ENCODE results near the gene SIL1. TPM values are rescaled to one million over a fixed set of nuclear protein-coding genes. Genes with fewer than 3 reads are reported as not detected.
"Not testable (repeated sequence)": the region's sequence is repeated elsewhere in the genome, so short reads cannot be mapped to it uniquely, and the experiment has no call there.

SIL1 gene
- total RNA-seq, 1 donor from 2014 or later: 46.2 TPM

- intact Hi-C loops (cut with DNase I): loop anchor here (10.0 kb wide), 1 partner anchor 155 kb away; no protein-coding TSS in a partner anchor
- DNase-seq (ENCODE audit: missing footprints) (no peak), ATAC-seq (no peak)
Observed at GRCh38 chr5:139130214-139130613, 68.0 kb downstream of the SIL1 start.

GRCh38 chr5:139126711-139127111, 71.5 kb downstream of the SIL1 start:
- peak; percentile 66 for DNase-seq (ENCODE audit: missing footprints)
- intact Hi-C loops (cut with DNase I): no loop called here
- peak; percentile 93 for ATAC-seq

GRCh38 chr5:139125991-139126390, 72.2 kb downstream of the SIL1 start:
- intact Hi-C loops (cut with DNase I): no loop called here

GRCh38 chr5:139124774-139125520, 73.2 kb downstream of the SIL1 start:
- no peak for DNase-seq (ENCODE audit: missing footprints)
- intact Hi-C loops (cut with DNase I): loop anchor here (5.0 kb wide), 1 partner anchor 72 kb away; the partner anchor contains the start of gene SIL1
- ATAC-seq: no peak

More at GRCh38 chr5:139125991-139126390, 72.2 kb downstream of the SIL1 start:
- ATAC-seq (no peak), DNase-seq (ENCODE audit: missing footprints) (no peak)

GRCh38 chr5:139121120-139121519, 77.0 kb downstream of the SIL1 start:
- ATAC-seq (peak; percentile 45), DNase-seq (ENCODE audit: missing footprints) (no peak)
- intact Hi-C loops (cut with DNase I): loop anchor here (5.0 kb wide), 1 partner anchor 76 kb away; the partner anchor contains the start of gene SIL1

- intact Hi-C loops (cut with DNase I): loop anchor here (5.0 kb wide), 1 partner anchor 77 kb away; the partner anchor contains the start of gene SIL1
- DNase-seq (ENCODE audit: missing footprints) (no peak), ATAC-seq (peak; percentile 82)
Observed at GRCh38 chr5:139120521-139120920, 77.6 kb downstream of the SIL1 start.

GRCh38 chr5:139118804-139119203, 79.4 kb downstream of the SIL1 start:
- ATAC-seq (no peak), DNase-seq (ENCODE audit: missing footprints) (no peak)
- intact Hi-C loops (cut with DNase I): no loop called here

GRCh38 chr5:139117342-139117884, 80.8 kb downstream of the SIL1 start:
- intact Hi-C loops (cut with DNase I): no loop called here
- DNase-seq (ENCODE audit: missing footprints) (no peak), ATAC-seq (no peak)

GRCh38 chr5:139116100-139116655, 82.0 kb downstream of the SIL1 start:
- DNase-seq (ENCODE audit: missing footprints): no peak
- no peak for ATAC-seq
- intact Hi-C loops (cut with DNase I): no loop called here

GRCh38 chr5:139113892-139114291, 84.3 kb downstream of the SIL1 start:
- no peak for DNase-seq (ENCODE audit: missing footprints)
- intact Hi-C loops (cut with DNase I): no loop called here
- no peak for ATAC-seq

GRCh38 chr5:139112362-139112761, 85.8 kb downstream of the SIL1 start:
- DNase-seq (ENCODE audit: missing footprints); ATAC-seq; intact Hi-C loops (cut with DNase I): not testable (repeated sequence)

GRCh38 chr5:139110526-139111168, 87.5 kb downstream of the SIL1 start:
- no peak for DNase-seq (ENCODE audit: missing footprints)
- intact Hi-C loops (cut with DNase I): no loop called here
- no peak for ATAC-seq

GRCh38 chr5:139108063-139108824, 89.9 kb downstream of the SIL1 start:
- intact Hi-C loops (cut with DNase I): no loop called here
- ATAC-seq: no peak
- DNase-seq (ENCODE audit: missing footprints): no peak

- DNase-seq (ENCODE audit: missing footprints): no peak
- intact Hi-C loops (cut with DNase I): no loop called here
- no peak for ATAC-seq
Observed at GRCh38 chr5:139105621-139106071, 92.5 kb downstream of the SIL1 start.

GRCh38 chr5:139104577-139105276, 93.4 kb downstream of the SIL1 start:
- DNase-seq (ENCODE audit: missing footprints) (peak; percentile 74), ATAC-seq (peak; percentile 95)
- intact Hi-C loops (cut with DNase I): no loop called here

GRCh38 chr5:139103762-139104161, 94.4 kb downstream of the SIL1 start:
- no peak for ATAC-seq
- intact Hi-C loops (cut with DNase I): no loop called here
- DNase-seq (ENCODE audit: missing footprints): no peak

GRCh38 chr5:139100825-139101224, 97.3 kb downstream of the SIL1 start:
- DNase-seq (ENCODE audit: missing footprints) (no peak), ATAC-seq (no peak)
- intact Hi-C loops (cut with DNase I): no loop called here
